GM19452 (cell line): ENCODE results near the gene FAF1.

Source experiments
- ATAC-seq: cut with Tn5 transposase; IDR thresholded peaks from one replicate; pipeline ENCODE4 v1.9.1; 2021; ENCODE audit not compliant: unreplicated experiment

FAF1 gene

GRCh38 chr1:50978144-50978851, 18.2 kb upstream of the FAF1 start:
- peak; percentile 36 for ATAC-seq

GRCh38 chr1:50977575-50978143, 17.6 kb upstream of the FAF1 start:
- ATAC-seq = peak; percentile 52

GRCh38 chr1:50976890-50977574, 17.0 kb upstream of the FAF1 start:
- ATAC-seq = peak; percentile 65

- peak; percentile 4 for ATAC-seq
Measured at GRCh38 chr1:50976111-50976889, 16.2 kb upstream of the FAF1 start.

GRCh38 chr1:50975436-50975835, 15.4 kb upstream of the FAF1 start:
- no peak for ATAC-seq

GRCh38 chr1:50974618-50974935, 14.5 kb upstream of the FAF1 start:
- no peak for ATAC-seq

GRCh38 chr1:50973875-50974617, 14.0 kb upstream of the FAF1 start:
- no peak for ATAC-seq

- no peak for ATAC-seq
Measured at GRCh38 chr1:50973255-50973654, 13.2 kb upstream of the FAF1 start.

GRCh38 chr1:50972766-50973165, 12.7 kb upstream of the FAF1 start:
- no peak for ATAC-seq

- ATAC-seq = no peak
Measured at GRCh38 chr1:50971748-50972305, 11.8 kb upstream of the FAF1 start.

GRCh38 chr1:50970931-50971582, 11.0 kb upstream of the FAF1 start:
- ATAC-seq = no peak

GRCh38 chr1:50970509-50970887, 10.4 kb upstream of the FAF1 start:
- no peak for ATAC-seq

GRCh38 chr1:50969611-50970508, 9.8 kb upstream of the FAF1 start, which contains the start of gene CDKN2C:
Gene CDKN2C, plus strand, starts transcription at chr1:50970245. Its CDS starts 124 bp downstream, at chr1:50970369.
- peak; percentile 26 for ATAC-seq

- peak; percentile 17 for ATAC-seq
Measured at GRCh38 chr1:50968821-50969610, 8.9 kb upstream of the FAF1 start.

- peak; percentile 64 for ATAC-seq
Measured at GRCh38 chr1:50968158-50968820, 8.2 kb upstream of the FAF1 start.

GRCh38 chr1:50967416-50968157, 7.5 kb upstream of the FAF1 start:
- no peak for ATAC-seq

GRCh38 chr1:50966991-50967390, 6.9 kb upstream of the FAF1 start:
- ATAC-seq = no peak
